SK-N-SH treated with all-trans-retinoic acid at 6 μM for 48 hours (cell line): ENCODE data around the gene PCID2.

Experiments used
- ARNTL ChIP-seq: fragments of 450-650 bp; formaldehyde crosslinking; IDR thresholded peaks from 2 replicates; pipeline ENCODE4 v1.5.0; 2020; ENCODE audit warnings: low read depth, mild to moderate bottlenecking, moderate library complexity, borderline replicate concordance
- BACH2 ChIP-seq: fragments of 250-450 bp; sonication (Bioruptor Pico); IDR thresholded peaks from 2 replicates; pipeline ENCODE4 v1.9.0; 2021; ENCODE audit warnings: mild to moderate bottlenecking, borderline replicate concordance
- ZFP3 ChIP-seq: fragments of 250-450 bp; sonication (Bioruptor Pico); IDR thresholded peaks from 2 replicates; pipeline ENCODE4 v1.5.0; 2020; ENCODE audit warnings: mild to moderate bottlenecking, moderate library complexity
- ZFP30 ChIP-seq: fragments of 450-650 bp; formaldehyde crosslinking; IDR thresholded peaks from 2 replicates; pipeline ENCODE4 v1.5.0; 2022; ENCODE audit warnings: mild to moderate bottlenecking, moderate library complexity
- TF ChIP-seq, protein P1 (sequence below): fragments of 250-450 bp; sonication (Bioruptor Pico); IDR thresholded peaks from 2 replicates; pipeline ENCODE4 v1.5.0; 2020; ENCODE audit warnings: mild to moderate bottlenecking, moderate library complexity
- TF ChIP-seq, protein P2 (sequence below): fragments of 250-450 bp; sonication (Bioruptor Pico); IDR thresholded peaks from 2 replicates; pipeline ENCODE4 v1.8.0; 2020; ENCODE audit warnings: mild to moderate bottlenecking, moderate library complexity, borderline replicate concordance
- TF ChIP-seq, protein P3 (sequence below): fragments of 250-450 bp; sonication (Bioruptor Pico); IDR thresholded peaks from 2 replicates; pipeline ENCODE4 v1.5.1; 2020; ENCODE audit warnings: low read depth, mild to moderate bottlenecking, moderate library complexity

DNA sequence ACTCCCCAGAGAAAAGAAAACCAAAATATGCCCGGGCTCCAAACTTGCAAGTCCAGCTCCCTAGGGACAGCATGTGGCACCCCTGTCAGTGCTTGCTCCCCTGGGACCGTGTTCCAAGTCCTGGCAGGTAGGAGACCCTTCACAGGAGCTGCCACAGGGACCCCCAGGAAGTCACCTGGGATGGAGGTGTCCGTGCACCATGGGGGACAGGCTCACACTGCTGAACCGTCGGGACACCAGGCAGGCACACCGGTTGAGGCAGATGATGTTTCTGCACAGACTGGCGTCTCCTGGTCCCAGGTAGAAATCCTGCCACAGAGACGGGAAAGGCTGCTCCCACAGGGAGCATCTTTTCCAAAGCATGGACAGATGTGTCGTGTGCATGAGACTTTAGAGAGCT lies 61.7 kb downstream of the PCID2 start:
- no peak for TF ChIP-seq ARNTL (CRISPR knock-in tag)
- TF ChIP-seq, protein P1, sequence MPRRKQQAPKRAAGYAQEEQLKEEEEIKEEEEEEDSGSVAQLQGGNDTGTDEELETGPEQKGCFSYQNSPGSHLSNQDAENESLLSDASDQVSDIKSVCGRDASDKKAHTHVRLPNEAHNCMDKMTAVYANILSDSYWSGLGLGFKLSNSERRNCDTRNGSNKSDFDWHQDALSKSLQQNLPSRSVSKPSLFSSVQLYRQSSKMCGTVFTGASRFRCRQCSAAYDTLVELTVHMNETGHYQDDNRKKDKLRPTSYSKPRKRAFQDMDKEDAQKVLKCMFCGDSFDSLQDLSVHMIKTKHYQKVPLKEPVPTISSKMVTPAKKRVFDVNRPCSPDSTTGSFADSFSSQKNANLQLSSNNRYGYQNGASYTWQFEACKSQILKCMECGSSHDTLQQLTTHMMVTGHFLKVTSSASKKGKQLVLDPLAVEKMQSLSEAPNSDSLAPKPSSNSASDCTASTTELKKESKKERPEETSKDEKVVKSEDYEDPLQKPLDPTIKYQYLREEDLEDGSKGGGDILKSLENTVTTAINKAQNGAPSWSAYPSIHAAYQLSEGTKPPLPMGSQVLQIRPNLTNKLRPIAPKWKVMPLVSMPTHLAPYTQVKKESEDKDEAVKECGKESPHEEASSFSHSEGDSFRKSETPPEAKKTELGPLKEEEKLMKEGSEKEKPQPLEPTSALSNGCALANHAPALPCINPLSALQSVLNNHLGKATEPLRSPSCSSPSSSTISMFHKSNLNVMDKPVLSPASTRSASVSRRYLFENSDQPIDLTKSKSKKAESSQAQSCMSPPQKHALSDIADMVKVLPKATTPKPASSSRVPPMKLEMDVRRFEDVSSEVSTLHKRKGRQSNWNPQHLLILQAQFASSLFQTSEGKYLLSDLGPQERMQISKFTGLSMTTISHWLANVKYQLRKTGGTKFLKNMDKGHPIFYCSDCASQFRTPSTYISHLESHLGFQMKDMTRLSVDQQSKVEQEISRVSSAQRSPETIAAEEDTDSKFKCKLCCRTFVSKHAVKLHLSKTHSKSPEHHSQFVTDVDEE (CRISPR knock-in tag) = no peak
- TF ChIP-seq, protein P2, sequence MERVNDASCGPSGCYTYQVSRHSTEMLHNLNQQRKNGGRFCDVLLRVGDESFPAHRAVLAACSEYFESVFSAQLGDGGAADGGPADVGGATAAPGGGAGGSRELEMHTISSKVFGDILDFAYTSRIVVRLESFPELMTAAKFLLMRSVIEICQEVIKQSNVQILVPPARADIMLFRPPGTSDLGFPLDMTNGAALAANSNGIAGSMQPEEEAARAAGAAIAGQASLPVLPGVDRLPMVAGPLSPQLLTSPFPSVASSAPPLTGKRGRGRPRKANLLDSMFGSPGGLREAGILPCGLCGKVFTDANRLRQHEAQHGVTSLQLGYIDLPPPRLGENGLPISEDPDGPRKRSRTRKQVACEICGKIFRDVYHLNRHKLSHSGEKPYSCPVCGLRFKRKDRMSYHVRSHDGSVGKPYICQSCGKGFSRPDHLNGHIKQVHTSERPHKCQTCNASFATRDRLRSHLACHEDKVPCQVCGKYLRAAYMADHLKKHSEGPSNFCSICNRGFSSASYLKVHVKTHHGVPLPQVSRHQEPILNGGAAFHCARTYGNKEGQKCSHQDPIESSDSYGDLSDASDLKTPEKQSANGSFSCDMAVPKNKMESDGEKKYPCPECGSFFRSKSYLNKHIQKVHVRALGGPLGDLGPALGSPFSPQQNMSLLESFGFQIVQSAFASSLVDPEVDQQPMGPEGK (CRISPR knock-in tag) = no peak
- no peak for TF ChIP-seq ZFP3 (CRISPR knock-in tag)
- no peak for TF ChIP-seq BACH2 (CRISPR knock-in tag)
- no peak for TF ChIP-seq ZFP30 (CRISPR knock-in tag)
- TF ChIP-seq, protein P3, sequence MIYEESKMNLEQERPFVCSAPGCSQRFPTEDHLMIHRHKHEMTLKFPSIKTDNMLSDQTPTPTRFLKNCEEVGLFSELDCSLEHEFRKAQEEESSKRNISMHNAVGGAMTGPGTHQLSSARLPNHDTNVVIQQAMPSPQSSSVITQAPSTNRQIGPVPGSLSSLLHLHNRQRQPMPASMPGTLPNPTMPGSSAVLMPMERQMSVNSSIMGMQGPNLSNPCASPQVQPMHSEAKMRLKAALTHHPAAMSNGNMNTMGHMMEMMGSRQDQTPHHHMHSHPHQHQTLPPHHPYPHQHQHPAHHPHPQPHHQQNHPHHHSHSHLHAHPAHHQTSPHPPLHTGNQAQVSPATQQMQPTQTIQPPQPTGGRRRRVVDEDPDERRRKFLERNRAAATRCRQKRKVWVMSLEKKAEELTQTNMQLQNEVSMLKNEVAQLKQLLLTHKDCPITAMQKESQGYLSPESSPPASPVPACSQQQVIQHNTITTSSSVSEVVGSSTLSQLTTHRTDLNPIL = no peak
